Measurements from ENCODE around the gene CADM2.

DNA sequence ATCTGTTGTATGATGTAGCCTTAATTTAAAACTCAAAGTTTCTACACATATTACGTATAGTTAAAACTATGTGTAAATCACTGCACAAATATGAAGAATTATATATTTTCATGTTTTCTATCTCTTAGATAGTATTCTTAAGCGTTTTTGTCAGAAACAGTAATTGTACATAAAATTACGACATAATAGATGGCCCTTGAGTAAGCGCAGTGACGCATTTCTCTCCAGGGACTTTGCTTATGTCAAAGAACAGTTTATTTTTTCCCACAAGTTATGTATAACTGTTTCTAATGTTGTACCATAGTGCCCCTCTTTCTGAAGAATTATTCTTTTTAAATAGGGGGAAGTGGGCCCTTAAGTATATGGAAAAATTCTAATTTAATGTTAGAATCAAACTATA lies 1098.2 kb downstream of the CADM2 start:
- TF ChIP-seq, protein P1, sequence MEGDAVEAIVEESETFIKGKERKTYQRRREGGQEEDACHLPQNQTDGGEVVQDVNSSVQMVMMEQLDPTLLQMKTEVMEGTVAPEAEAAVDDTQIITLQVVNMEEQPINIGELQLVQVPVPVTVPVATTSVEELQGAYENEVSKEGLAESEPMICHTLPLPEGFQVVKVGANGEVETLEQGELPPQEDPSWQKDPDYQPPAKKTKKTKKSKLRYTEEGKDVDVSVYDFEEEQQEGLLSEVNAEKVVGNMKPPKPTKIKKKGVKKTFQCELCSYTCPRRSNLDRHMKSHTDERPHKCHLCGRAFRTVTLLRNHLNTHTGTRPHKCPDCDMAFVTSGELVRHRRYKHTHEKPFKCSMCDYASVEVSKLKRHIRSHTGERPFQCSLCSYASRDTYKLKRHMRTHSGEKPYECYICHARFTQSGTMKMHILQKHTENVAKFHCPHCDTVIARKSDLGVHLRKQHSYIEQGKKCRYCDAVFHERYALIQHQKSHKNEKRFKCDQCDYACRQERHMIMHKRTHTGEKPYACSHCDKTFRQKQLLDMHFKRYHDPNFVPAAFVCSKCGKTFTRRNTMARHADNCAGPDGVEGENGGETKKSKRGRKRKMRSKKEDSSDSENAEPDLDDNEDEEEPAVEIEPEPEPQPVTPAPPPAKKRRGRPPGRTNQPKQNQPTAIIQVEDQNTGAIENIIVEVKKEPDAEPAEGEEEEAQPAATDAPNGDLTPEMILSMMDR (IDR thresholded peaks at IDR 0.05) = no peak
- no peak for TF ChIP-seq POLR2A (IDR thresholded peaks at IDR 0.05)
